H7 (cell line): Measurements from ENCODE around the gene CA7. TPM values are rescaled to one million over a fixed set of nuclear protein-coding genes. Genes with fewer than 3 reads are reported as not detected.

ENCODE experiments used
- DNase-seq: peaks from one replicate; pipeline ENCODE4 v3.0.0; 2012
- H3K27me3 ChIP-seq: 2 replicates; pipeline ENCODE4 v1.6.0; 2011; ENCODE audit warnings: mild to moderate bottlenecking, low read length; ENCODE audit not compliant: control insufficient read depth, insufficient read depth
- H3K36me3 ChIP-seq: replicated peaks from 2 replicates; pipeline ENCODE4 v1.5.1; 2011; ENCODE audit warnings: low read length; ENCODE audit not compliant: control insufficient read depth, insufficient read depth
- H3K4me3 ChIP-seq: 2 replicates; pipeline ENCODE4 v1.5.1; 2011; ENCODE audit warnings: low read depth, mild to moderate bottlenecking, control low read depth, low read length, moderate library complexity; ENCODE audit not compliant: insufficient read depth
- total RNA-seq: library from RNA; depleted of rRNA; stranded (reverse); fragments of >200 nt; shearing (Covaris generic); gene quantifications from 2 replicates; pipeline ENCODE4 v1.2.3, GENCODE V29; 2014; rRNA removed

Gene CA7
- total RNA-seq, 1 experiment from 2014 or later = 0.48 TPM

- Histone ChIP-seq H3K27me3 (no peaks in the 10 kb centered on the region; the same call in 1 of the 2 replicates), H3K4me3 (no peak overlapping the region), H3K36me3 (no peaks in the 10 kb centered on the region)
- peak; percentile 51 for DNase-seq
Measured at GRCh38 chr16:66902648-66903543, 58.7 kb downstream of the CA7 start.

Other genes starting within 250 kb of the CA7 start
- gene CMTM3, start 239.7 kb upstream of the CA7 start, total RNA-seq = 12.5 and 18.6 TPM in 2 replicates
- 23.2 and 39.6 TPM in 2 replicates for gene CMTM4, start 147.7 kb upstream of the CA7 start, total RNA-seq
- 52.9 and 65.0 TPM in 2 replicates for gene DYNC1LI2, start 92.8 kb upstream of the CA7 start, total RNA-seq
- 0.11 TPM in 1 of 2 replicates, not detected in the other for gene TERB1, start 42.8 kb upstream of the CA7 start, total RNA-seq
- gene NAE1, start 13.4 kb upstream of the CA7 start, total RNA-seq = 149 and 165 TPM in 2 replicates
- 10.5 and 23.7 TPM in 2 replicates for gene PDP2, start 36.1 kb downstream of the CA7 start, total RNA-seq
- not detected in 2 replicates for gene CDH16, start 74.5 kb downstream of the CA7 start, total RNA-seq
- 0.10 TPM in 1 of 2 replicates, not detected in the other for gene RRAD, start 81.1 kb downstream of the CA7 start, total RNA-seq
- gene CIAO2B, start 90.0 kb downstream of the CA7 start, total RNA-seq = 91.1 TPM in 2 replicates
- 8.3 and 13.0 TPM in 2 replicates for gene CES2, start 91.1 kb downstream of the CA7 start, total RNA-seq
- gene CES3, start 116.9 kb downstream of the CA7 start, total RNA-seq = 0.31 and 0.44 TPM in 2 replicates
- 0.07 and 0.45 TPM in 2 replicates for gene CES4A, start 144.2 kb downstream of the CA7 start, total RNA-seq
- 31.4 and 49.3 TPM in 2 replicates for gene CBFB, start 184.7 kb downstream of the CA7 start, total RNA-seq